Keratinocyte (primary cell): ENCODE results near the gene CAPN7.

Experiments
- CTCF ChIP-seq, 3 experiments: IDR thresholded peaks in 1 of 3; conservative IDR thresholded peaks in 1 of 3; optimal IDR thresholded peaks in 1 of 3; 2 replicates in 2 of 3; 3 replicates in 1 of 3; pipeline versions ENCODE3 to v1.5.1; 2011; ENCODE audit warnings: low read length in 3 of 3, mild to moderate bottlenecking in 3 of 3, moderate library complexity in 2 of 3, control low read depth in 1 of 3, inconsistent platforms in 1 of 3; ENCODE audit not compliant: insufficient read depth in 2 of 3; ENCODE audit errors: extremely low read depth in 1 of 3
- EZH2 ChIP-seq: IDR thresholded peaks from one replicate; pipeline ENCODE4 v1.6.1; 2012; ENCODE audit warnings: inconsistent platforms, mild to moderate bottlenecking, low read length, moderate library complexity

DNA sequence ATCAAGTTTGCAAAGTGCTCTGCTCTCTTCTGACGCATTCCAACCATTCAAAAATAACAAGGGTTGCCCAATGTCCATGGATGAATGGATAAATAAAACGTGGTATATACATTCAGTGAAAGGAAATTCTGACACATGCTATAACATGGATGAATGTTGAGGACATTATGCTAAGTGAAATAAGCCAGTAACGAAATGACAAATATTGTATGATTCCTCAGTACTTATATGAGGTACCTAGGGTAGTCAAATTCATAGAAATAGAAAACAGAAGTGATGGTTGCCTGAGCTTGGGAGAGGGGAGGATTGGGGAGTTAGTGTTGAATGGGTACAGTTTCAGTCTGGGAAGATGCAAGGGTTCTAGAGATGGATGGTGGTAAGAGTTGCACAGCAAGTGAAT, 92.5 kb downstream of the CAPN7 start:
- no peak for TF ChIP-seq EZH2
- TF ChIP-seq CTCF (optimal IDR thresholded peaks at IDR 0.05 in 1 of 3, IDR thresholded peaks at IDR 0.05 in 1 of 3, conservative IDR thresholded peaks at IDR 0.05 in 1 of 3; ENCODE audit: extremely low read depth in 1 of 3, insufficient read depth in 2 of 3, low read length in 3 of 3) = no peak
